ENCODE results near the gene LAMC1.

- no peak for TF ChIP-seq JUND (IDR thresholded peaks at IDR 0.05)
- TF ChIP-seq RCOR1 (IDR thresholded peaks at IDR 0.05; ENCODE audit: low read length) = no peak
- TF ChIP-seq MXI1 (IDR thresholded peaks at IDR 0.05; ENCODE audit: low read depth, low read length) = no peak
- no peak for TF ChIP-seq CTCF (IDR thresholded peaks at IDR 0.05)
- no peak for TF ChIP-seq POLR2AphosphoS5 (IDR thresholded peaks at IDR 0.05; ENCODE audit: low read depth, low read length)
- TF ChIP-seq REST (IDR thresholded peaks at IDR 0.05; ENCODE audit: low read depth, low read length) = no peak
- TF ChIP-seq EP300 (IDR thresholded peaks at IDR 0.05; ENCODE audit: borderline replicate concordance in 1 of 2, low read depth in 1 of 2, low read length in 1 of 2) = no peak
- TF ChIP-seq MAX (IDR thresholded peaks at IDR 0.05; ENCODE audit: low read depth) = no peak
- no peak for TF ChIP-seq NFIC (IDR thresholded peaks at IDR 0.05; ENCODE audit: borderline replicate concordance)
- TF ChIP-seq EZH2phosphoT487 (IDR thresholded peaks at IDR 0.05; ENCODE audit: borderline replicate concordance, low read depth) = no peak
- no peak for TF ChIP-seq ELF1 (IDR thresholded peaks at IDR 0.05)
- TF ChIP-seq RFX5 (IDR thresholded peaks at IDR 0.05; ENCODE audit: low read length) = no peak
Measured at GRCh38 chr1:183070234-183070922, 47.2 kb downstream of the LAMC1 start.

Data from SK-N-SH (cell line).